ENCODE results near the gene SPATS1. TPM values are rescaled to one million over a fixed set of nuclear protein-coding genes. Genes with fewer than 3 reads are reported as not detected.
"Not testable (repeated sequence)": the region's sequence is repeated elsewhere in the genome, so short reads cannot be mapped to it uniquely, and the experiment has no call there.

The SPATS1 gene
- total and polyA plus RNA-seq, 4 donors = 1.2 to 4.4 (median 2.3) TPM

DNA sequence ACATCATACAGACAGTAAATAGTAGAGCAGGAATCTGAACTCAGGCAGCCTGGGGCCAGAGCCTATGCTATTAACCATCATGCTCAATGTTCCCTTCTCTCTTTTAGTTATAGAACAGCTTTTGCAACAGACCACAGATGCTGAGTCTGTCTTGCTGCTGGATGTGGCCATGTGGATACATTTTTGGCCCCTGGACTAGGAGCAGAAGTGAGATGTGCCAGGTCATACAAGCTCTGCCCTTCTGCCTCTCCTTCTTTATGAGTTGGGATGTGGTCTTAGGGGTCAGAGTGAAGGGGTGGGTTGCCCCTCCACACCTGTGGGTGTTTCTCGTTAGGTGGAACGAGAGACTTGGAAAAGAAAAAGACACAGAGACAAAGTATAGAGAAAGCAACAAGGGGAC lies 14.7 kb upstream of the SPATS1 start:
- no peak overlapping the region for H3K9ac ChIP-seq (ENCODE audit: insufficient read depth in 1 of 2, low read length in 2 of 2)
- ATAC-seq (ENCODE audit: insufficient read depth, low FRiP score) (no peak), DNase-seq (no peak)
- no peaks in the 10 kb centered on the region for H3K9me3 ChIP-seq (ENCODE audit: control insufficient read depth in 4 of 4, insufficient read depth in 3 of 4, low read length in 3 of 4)
- WGBS, 2 donors = 76 to 87% methylated on average over 2 of the region's 2 CpGs
- no peak for TF ChIP-seq CTCF (IDR thresholded peaks at IDR 0.05; ENCODE audit: control extremely low read depth, extremely low read depth)
- no peaks in the 10 kb centered on the region for H3K4me1 ChIP-seq (ENCODE audit: control insufficient read depth in 5 of 5, insufficient read depth in 5 of 5, low read length in 5 of 5)
- H3K27me3 ChIP-seq (ENCODE audit: control insufficient read depth in 3 of 3, insufficient read depth in 3 of 3, low read length in 2 of 3) = peaks cover 0 to 29% (median 12%) of the 10 kb centered on the region in 3 donors
- H3K36me3 ChIP-seq (ENCODE audit: control insufficient read depth in 4 of 4, insufficient read depth in 4 of 4, low read length in 4 of 4) = no peaks in the 10 kb centered on the region
- H3K27ac ChIP-seq (ENCODE audit: low read depth in 1 of 2, low read length in 1 of 2) = no peak overlapping the region
- H3K4me3 ChIP-seq = no peak overlapping the region

- H3K27me3 ChIP-seq (ENCODE audit: control insufficient read depth in 3 of 3, insufficient read depth in 3 of 3, low read length in 2 of 3) = peaks cover 0 to 26% (median 12%) of the 10 kb centered on the region in 3 donors
- 38 to 44% methylated on average over 7 of the region's 9 CpGs for WGBS, 2 donors
- H3K4me3 ChIP-seq; ATAC-seq (ENCODE audit: insufficient read depth, low FRiP score); H3K9me3 ChIP-seq (ENCODE audit: control insufficient read depth in 4 of 4, insufficient read depth in 3 of 4, low read length in 3 of 4); H3K4me1 ChIP-seq (ENCODE audit: control insufficient read depth in 5 of 5, insufficient read depth in 5 of 5, low read length in 5 of 5); DNase-seq; H3K27ac ChIP-seq (ENCODE audit: low read depth in 1 of 2, low read length in 1 of 2); H3K9ac ChIP-seq (ENCODE audit: insufficient read depth in 1 of 2, low read length in 2 of 2); H3K36me3 ChIP-seq (ENCODE audit: control insufficient read depth in 4 of 4, insufficient read depth in 4 of 4, low read length in 4 of 4): not testable (repeated sequence)
Observed at GRCh38 chr6:44328203-44328602, 14.2 kb upstream of the SPATS1 start.

DNA sequence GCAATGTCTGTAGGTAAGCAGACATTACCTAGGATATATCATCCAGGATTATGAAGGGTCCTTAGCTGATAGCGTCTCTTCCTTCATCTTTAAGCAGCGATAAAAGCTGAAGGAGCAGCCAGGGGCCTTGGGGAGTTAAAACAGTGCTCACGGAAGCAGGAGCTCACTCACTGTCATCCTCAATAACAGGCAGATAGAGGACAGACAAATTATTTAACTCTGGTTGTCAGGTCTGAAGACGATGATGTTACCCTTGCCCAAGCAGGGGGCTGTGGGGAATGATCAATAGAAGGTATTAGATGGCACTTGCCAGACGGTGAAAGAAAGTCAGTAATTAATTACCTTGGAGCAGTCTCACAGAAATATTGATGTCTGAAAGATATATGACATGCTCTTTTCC lies 12.6 kb upstream of the SPATS1 start:
- Histone ChIP-seq H3K9me3 (ENCODE audit: control insufficient read depth in 4 of 4, insufficient read depth in 3 of 4, low read length in 3 of 4) (no peaks in the 10 kb centered on the region), H3K4me3 (no peak overlapping the region), H3K27me3 (ENCODE audit: control insufficient read depth in 3 of 3, insufficient read depth in 3 of 3, low read length in 2 of 3) (peaks cover 0 to 31% (median 12%) of the 10 kb centered on the region in 3 donors), H3K27ac (ENCODE audit: low read depth in 1 of 2, low read length in 1 of 2) (no peak overlapping the region), H3K36me3 (ENCODE audit: control insufficient read depth in 4 of 4, insufficient read depth in 4 of 4, low read length in 4 of 4) (no peaks in the 10 kb centered on the region), H3K9ac (ENCODE audit: insufficient read depth in 1 of 2, low read length in 2 of 2) (no peak overlapping the region), H3K4me1 (ENCODE audit: control insufficient read depth in 5 of 5, insufficient read depth in 5 of 5, low read length in 5 of 5) (no peaks in the 10 kb centered on the region)
- no peak for DNase-seq
- no peak for TF ChIP-seq CTCF (IDR thresholded peaks at IDR 0.05; ENCODE audit: control extremely low read depth, extremely low read depth)
- no peak for ATAC-seq (ENCODE audit: insufficient read depth, low FRiP score)
- WGBS, 2 donors = 68 to 74% methylated on average over 5 of the region's 5 CpGs

DNA sequence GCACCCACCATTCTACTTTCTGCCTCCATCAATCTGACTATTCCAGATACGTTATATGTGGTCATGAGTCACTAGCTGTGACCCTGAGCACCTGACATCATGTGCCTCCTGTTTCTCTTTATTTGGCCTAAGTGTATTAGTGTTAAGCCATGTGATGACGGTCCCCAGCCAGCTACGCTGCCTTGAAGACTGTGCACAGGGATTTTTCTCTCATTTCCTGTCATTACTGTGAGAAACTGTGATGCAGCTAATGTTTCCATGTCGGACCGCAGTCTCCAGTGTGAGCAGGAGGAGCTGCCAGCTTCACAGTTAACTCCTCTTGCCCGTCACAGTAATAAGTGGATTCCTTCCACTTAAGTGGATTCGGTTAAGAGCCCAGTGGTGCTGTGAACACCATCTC lies 9.9 kb upstream of the SPATS1 start:
- TF ChIP-seq CTCF (IDR thresholded peaks at IDR 0.05; ENCODE audit: control extremely low read depth, extremely low read depth) = no peak
- no peaks in the 10 kb centered on the region for H3K36me3 ChIP-seq (ENCODE audit: control insufficient read depth in 4 of 4, insufficient read depth in 4 of 4, low read length in 4 of 4)
- DNase-seq = no peak
- no peaks in the 10 kb centered on the region for H3K4me1 ChIP-seq (ENCODE audit: control insufficient read depth in 5 of 5, insufficient read depth in 5 of 5, low read length in 5 of 5)
- no peaks in the 10 kb centered on the region for H3K9me3 ChIP-seq (ENCODE audit: control insufficient read depth in 4 of 4, insufficient read depth in 3 of 4, low read length in 3 of 4)
- H3K27me3 ChIP-seq (ENCODE audit: control insufficient read depth in 3 of 3, insufficient read depth in 3 of 3, low read length in 2 of 3) = peaks cover 0 to 24% (median 11%) of the 10 kb centered on the region in 3 donors
- 40 to 77% methylated on average over 7 of the region's 7 CpGs for WGBS, 2 donors
- H3K27ac ChIP-seq (ENCODE audit: low read depth in 1 of 2, low read length in 1 of 2) = no peak overlapping the region
- ATAC-seq (ENCODE audit: insufficient read depth, low FRiP score) = no peak
- H3K9ac ChIP-seq (ENCODE audit: insufficient read depth in 1 of 2, low read length in 2 of 2) = no peak overlapping the region
- no peak overlapping the region for H3K4me3 ChIP-seq

All from lung (tissue), 12 donors.